A673 (cell line): ENCODE results near the gene DNAJC6. TPM values are rescaled to one million over a fixed set of nuclear protein-coding genes. Genes with fewer than 3 reads are reported as not detected.
"Not testable (repeated sequence)": the region's sequence is repeated elsewhere in the genome, so short reads cannot be mapped to it uniquely, and the experiment has no call there.

Experiments used
- BruUV-seq: library from RNA; stranded (reverse); fragments of 400-500 nt; replicated peaks from 2 replicates; lab custom pipeline; 2021; lab: Mats Ljungman, UMichigan
- CTCF ChIA-PET: fragments of 300-600 bp; sonication (Branson Sonifier 250); formaldehyde crosslinking; loops from one replicate; lab custom pipeline; 2022; ENCODE audit warnings: antibody characterized with exemption; lab: Charles Lee
- POLR2A ChIA-PET: fragments of 300-600 bp; sonication (Branson Sonifier 250); formaldehyde crosslinking; loops from one replicate; lab custom pipeline; 2022; ENCODE audit warnings: antibody characterized with exemption; ENCODE audit not compliant: low non-redundant PET; lab: Charles Lee
- DNase-seq: peaks from one replicate; pipeline ENCODE4 v3.0.0-alpha.2; 2015; ENCODE audit warnings: low spot score
- H3K27ac ChIP-seq: fragments of 200-600 bp; sonication (generic); 2 replicates; pipeline ENCODE4 v1.5.1; 2016; ENCODE audit warnings: mixed run types, low read depth, mild to moderate bottlenecking, mixed read lengths, antibody characterized with exemption, low read length; ENCODE audit not compliant: poor library complexity, severe bottlenecking
- H3K27me3 ChIP-seq: fragments of 200-600 bp; sonication (generic); replicated peaks from 2 replicates; pipeline ENCODE4 v1.6.1; 2017; ENCODE audit warnings: mixed run types, low read depth, mild to moderate bottlenecking, mixed read lengths, antibody characterized with exemption, low read length; ENCODE audit not compliant: insufficient read depth, poor library complexity
- H3K36me3 ChIP-seq: fragments of 200-600 bp; sonication (generic); 2 replicates; pipeline ENCODE4 v1.6.1; 2016; ENCODE audit warnings: mixed run types, mild to moderate bottlenecking, mixed read lengths, antibody characterized with exemption, low read length; ENCODE audit not compliant: insufficient read depth, poor library complexity, severe bottlenecking
- H3K4me1 ChIP-seq: fragments of 200-600 bp; sonication (generic); 2 replicates; pipeline ENCODE4 v1.6.1; 2017; ENCODE audit warnings: mixed run types, mild to moderate bottlenecking, mixed read lengths, antibody characterized with exemption, low read length; ENCODE audit not compliant: insufficient read depth, poor library complexity, severe bottlenecking
- H3K4me3 ChIP-seq: fragments of 200-600 bp; sonication (generic); 2 replicates; pipeline ENCODE4 v1.5.1; 2016; ENCODE audit warnings: low read depth, mixed run types, mild to moderate bottlenecking, mixed read lengths, low read length; ENCODE audit not compliant: poor library complexity, severe bottlenecking
- H3K9me3 ChIP-seq: fragments of 200-600 bp; sonication (generic); 2 replicates; pipeline ENCODE4 v1.6.1; 2016; ENCODE audit warnings: mixed run types, low read depth, mild to moderate bottlenecking, mixed read lengths, antibody characterized with exemption, low read length; ENCODE audit not compliant: poor library complexity, severe bottlenecking
- EZH2 ChIP-seq: fragments of 200-600 bp; sonication (generic); IDR thresholded peaks from 2 replicates; pipeline ENCODE4 v1.6.1; 2017; ENCODE audit warnings: borderline replicate concordance, low read depth, mild to moderate bottlenecking, mixed read lengths, antibody characterized with exemption, low read length; ENCODE audit not compliant: poor library complexity, severe bottlenecking
- intact Hi-C: fragments of 100-400 bp; cut with micrococcal nuclease; formaldehyde crosslinking; loops from one replicate; pipeline ENCODE4 v1.10.0; 2022; ENCODE audit not compliant: unreplicated experiment
- total RNA-seq: library from RNA; stranded (reverse); gene quantifications from 2 replicates; pipeline ENCODE4 v1.2.3, GENCODE V29; 2021
- TF ChIP-seq, protein P1 (sequence below): fragments of 300-800, 200-600 bp; sonication (generic); conservative IDR thresholded peaks from 2 replicates; pipeline ENCODE4 v1.5.1; 2017; ENCODE audit warnings: low read depth, mild to moderate bottlenecking, antibody characterized with exemption, low read length, moderate library complexity, mixed read lengths

Gene DNAJC6
- total RNA-seq, 1 experiment from 2014 or later, result 1.1 TPM

DNA sequence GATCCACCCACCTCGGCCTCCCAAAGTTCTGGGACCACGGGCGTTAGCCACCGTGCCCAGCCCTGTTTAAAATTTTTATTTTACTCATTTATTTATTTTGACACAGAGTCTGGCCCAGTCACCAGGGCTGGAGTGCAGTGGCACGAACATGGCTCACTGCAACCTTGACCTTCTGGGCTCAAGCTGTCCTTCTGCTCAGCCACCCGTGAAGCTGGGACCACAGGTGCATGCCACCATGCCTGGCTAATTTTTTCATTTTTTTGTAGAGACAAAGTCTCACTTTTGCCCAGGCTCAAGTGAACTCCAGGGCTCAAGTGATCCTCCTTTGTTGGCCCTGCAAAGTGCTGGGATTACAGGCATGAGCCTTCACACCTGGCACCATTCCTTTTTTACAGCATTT lies 27.5 kb upstream of the DNAJC6 start:
- intact Hi-C loops, result no loop called here
- H3K4me1 ChIP-seq, result peaks cover 1% of the 10 kb centered on the region
- ChIA-PET CTCF (no interaction called here), POLR2A (no interaction called here)
- TF ChIP-seq, protein P1, sequence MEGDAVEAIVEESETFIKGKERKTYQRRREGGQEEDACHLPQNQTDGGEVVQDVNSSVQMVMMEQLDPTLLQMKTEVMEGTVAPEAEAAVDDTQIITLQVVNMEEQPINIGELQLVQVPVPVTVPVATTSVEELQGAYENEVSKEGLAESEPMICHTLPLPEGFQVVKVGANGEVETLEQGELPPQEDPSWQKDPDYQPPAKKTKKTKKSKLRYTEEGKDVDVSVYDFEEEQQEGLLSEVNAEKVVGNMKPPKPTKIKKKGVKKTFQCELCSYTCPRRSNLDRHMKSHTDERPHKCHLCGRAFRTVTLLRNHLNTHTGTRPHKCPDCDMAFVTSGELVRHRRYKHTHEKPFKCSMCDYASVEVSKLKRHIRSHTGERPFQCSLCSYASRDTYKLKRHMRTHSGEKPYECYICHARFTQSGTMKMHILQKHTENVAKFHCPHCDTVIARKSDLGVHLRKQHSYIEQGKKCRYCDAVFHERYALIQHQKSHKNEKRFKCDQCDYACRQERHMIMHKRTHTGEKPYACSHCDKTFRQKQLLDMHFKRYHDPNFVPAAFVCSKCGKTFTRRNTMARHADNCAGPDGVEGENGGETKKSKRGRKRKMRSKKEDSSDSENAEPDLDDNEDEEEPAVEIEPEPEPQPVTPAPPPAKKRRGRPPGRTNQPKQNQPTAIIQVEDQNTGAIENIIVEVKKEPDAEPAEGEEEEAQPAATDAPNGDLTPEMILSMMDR, result no peak
- TF ChIP-seq EZH2, result no peak
- no peaks in the 10 kb centered on the region for H3K27me3 ChIP-seq
- H3K9me3 ChIP-seq, result no peaks in the 10 kb centered on the region
- no peak for DNase-seq
- BruUV-seq, result no TSS peak
- H3K4me3 ChIP-seq, result no peak overlapping the region
- no peak overlapping the region for H3K27ac ChIP-seq
- H3K36me3 ChIP-seq, result no peaks in the 10 kb centered on the region

DNA sequence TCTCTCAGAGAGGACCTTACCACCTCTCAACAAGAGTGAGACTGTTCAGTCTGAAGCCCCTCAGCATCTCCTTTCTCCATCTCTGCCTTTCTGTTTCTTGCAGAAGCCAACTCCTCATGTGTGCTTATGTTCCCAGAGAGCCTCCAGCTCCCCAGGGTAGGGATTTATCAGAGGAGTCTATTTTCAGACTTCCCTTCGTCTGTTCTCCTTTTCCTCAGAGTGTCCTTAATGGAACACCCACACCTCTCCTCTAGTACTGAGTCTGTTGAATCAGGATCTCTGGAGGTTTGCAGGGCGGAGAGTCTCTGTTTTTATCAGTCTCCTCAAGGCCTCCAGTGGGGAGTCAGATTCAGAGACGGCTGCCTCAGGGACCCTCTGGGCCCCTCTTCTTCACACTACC lies 25.1 kb upstream of the DNAJC6 start:
- DNase-seq, result no peak
- H3K4me1 ChIP-seq, result no peaks in the 10 kb centered on the region
- ChIA-PET POLR2A (no interaction called here), CTCF (no interaction called here)
- no peak overlapping the region for H3K27ac ChIP-seq
- H3K9me3 ChIP-seq, result no peaks in the 10 kb centered on the region
- peaks cover 3% of the 10 kb centered on the region for H3K27me3 ChIP-seq
- TF ChIP-seq, protein P1, result no peak
- TF ChIP-seq EZH2, result no peak
- no peak overlapping the region for H3K4me3 ChIP-seq
- intact Hi-C loops, result no loop called here
- no peaks in the 10 kb centered on the region for H3K36me3 ChIP-seq
- no TSS peak for BruUV-seq

DNA sequence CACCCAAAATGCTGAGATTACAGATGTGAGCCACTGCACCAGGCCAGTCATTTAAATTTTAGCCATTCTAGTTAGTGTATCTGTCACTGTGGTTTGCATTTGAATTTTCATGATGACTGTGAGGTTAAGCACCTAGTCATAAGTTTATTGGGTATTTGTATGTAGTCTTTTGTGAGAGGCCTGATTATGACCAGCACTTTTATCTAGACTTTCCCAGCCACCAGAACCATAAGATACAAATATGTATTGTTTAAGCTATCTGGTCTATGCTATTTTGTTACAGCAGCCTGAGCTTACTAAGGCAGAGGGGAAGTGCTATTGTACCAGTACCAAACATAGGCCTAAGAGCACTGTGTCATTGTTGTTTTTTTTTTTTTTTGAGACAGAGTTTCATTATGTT lies 19.9 kb upstream of the DNAJC6 start:
- H3K9me3 ChIP-seq, result no peaks in the 10 kb centered on the region
- peaks cover 3% of the 10 kb centered on the region for H3K27me3 ChIP-seq
- DNase-seq, result no peak
- H3K36me3 ChIP-seq, result no peaks in the 10 kb centered on the region
- POLR2A ChIA-PET, result interaction anchor here (0.6 kb wide), 1 partner anchor 1532 kb away, joined by 3 read pairs; no protein-coding TSS in a partner anchor
- H3K4me3 ChIP-seq, result no peak overlapping the region
- no peak overlapping the region for H3K27ac ChIP-seq
- CTCF ChIA-PET, result no interaction called here
- intact Hi-C loops, result no loop called here
- TF ChIP-seq EZH2, result no peak
- TF ChIP-seq, protein P1, result no peak
- no TSS peak for BruUV-seq
- H3K4me1 ChIP-seq, result no peaks in the 10 kb centered on the region

DNA sequence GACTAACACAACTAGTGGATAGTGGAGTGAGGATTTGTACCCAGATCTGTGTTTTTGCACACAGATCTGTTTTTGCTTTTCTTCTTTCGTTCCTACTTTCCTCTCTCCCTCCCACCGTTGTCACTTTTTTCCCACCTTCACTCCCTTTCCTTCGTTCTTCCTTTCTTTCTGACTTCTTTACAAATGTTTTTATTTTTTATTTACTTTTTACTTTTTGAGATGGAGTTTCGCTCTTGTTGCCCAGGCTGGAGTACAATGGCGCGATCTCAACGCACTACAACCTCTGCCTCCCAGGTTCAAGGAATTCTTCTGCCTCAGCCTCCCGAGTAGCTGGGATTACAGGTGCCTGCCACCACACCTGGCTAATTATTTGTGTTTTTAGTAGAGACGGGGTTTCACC lies 17.5 kb upstream of the DNAJC6 start:
- DNase-seq, BruUV-seq, H3K4me3 ChIP-seq, H3K27ac ChIP-seq, intact Hi-C loops, H3K4me1 ChIP-seq, H3K9me3 ChIP-seq, CTCF ChIA-PET, POLR2A ChIA-PET, H3K27me3 ChIP-seq, H3K36me3 ChIP-seq: not testable (repeated sequence)
